Smooth muscle cell (in vitro differentiated cells): ENCODE measurements around the gene MIGA2. TPM values are rescaled to one million over a fixed set of nuclear protein-coding genes. Genes with fewer than 3 reads are reported as not detected.

ENCODE experiments used
- DNase-seq: peaks from one replicate; lab custom pipeline; 2025; ENCODE audit not compliant: unreplicated experiment; lab: John Stamatoyannopoulos, UW
- H2AFZ ChIP-seq: fragments of 200-600 bp; sonication (generic); 2 replicates; pipeline ENCODE4 v1.6.0; 2016; ENCODE audit warnings: antibody characterized with exemption, low read depth, mild to moderate bottlenecking
- H3F3A ChIP-seq: fragments of 200-600 bp; sonication (generic); 2 replicates; pipeline ENCODE4 v1.6.0; 2017; ENCODE audit warnings: antibody characterized with exemption, low read depth
- H3K27ac ChIP-seq: fragments of 200-600 bp; sonication (generic); 2 replicates; pipeline ENCODE4 v1.5.1; 2016; ENCODE audit warnings: low read depth, mild to moderate bottlenecking
- H3K27me3 ChIP-seq: fragments of 200-600 bp; sonication (generic); 2 replicates; pipeline ENCODE4 v1.6.1; 2016; ENCODE audit warnings: low read depth, mild to moderate bottlenecking
- H3K36me3 ChIP-seq: fragments of 200-600 bp; sonication (generic); 2 replicates; pipeline ENCODE4 v1.5.1; 2016; ENCODE audit warnings: low read depth
- H3K4me1 ChIP-seq: fragments of 200-600 bp; sonication (generic); 2 replicates; pipeline ENCODE4 v1.5.1; 2016; ENCODE audit warnings: low read depth
- H3K4me2 ChIP-seq: fragments of 200-600 bp; sonication (generic); 2 replicates; pipeline ENCODE4 v1.6.0; 2016; ENCODE audit warnings: mild to moderate bottlenecking
- H3K4me3 ChIP-seq: fragments of 200-600 bp; sonication (generic); 2 replicates; pipeline ENCODE4 v1.5.1; 2016; ENCODE audit warnings: mild to moderate bottlenecking
- H3K79me2 ChIP-seq: fragments of 200-600 bp; sonication (generic); 2 replicates; pipeline ENCODE4 v1.6.0; 2016; ENCODE audit warnings: low read depth, mild to moderate bottlenecking
- H3K9ac ChIP-seq: fragments of 200-600 bp; sonication (generic); 2 replicates; pipeline ENCODE4 v1.6.0; 2016; ENCODE audit warnings: low read depth
- H3K9me3 ChIP-seq: fragments of 200-600 bp; sonication (generic); replicated peaks from 2 replicates; pipeline ENCODE4 v1.5.1; 2016; ENCODE audit warnings: low read depth
- H4K20me1 ChIP-seq: fragments of 200-600 bp; sonication (generic); 2 replicates; pipeline ENCODE4 v1.6.0; 2016; ENCODE audit warnings: low read depth
- CTCF ChIP-seq: fragments of 200-600 bp; sonication (generic); IDR thresholded peaks from 2 replicates; pipeline ENCODE4 v1.5.1; 2017; ENCODE audit warnings: borderline replicate concordance, mild to moderate bottlenecking, antibody characterized with exemption; ENCODE audit not compliant: insufficient read depth, poor library complexity, severe bottlenecking
- WGBS: methylation state at CpG from one replicate; pipeline ENCODE4 v1.1.7; 2016; ENCODE audit warnings: low lambda C conversion rate; 5-methylcytosine and 5-hydroxymethylcytosine counted together
- polyA plus RNA-seq: library from polyadenylated mRNA; unstranded; fragments of >200 nt; fragmentation: Nextera tagmentation; extraction: Ambion mirVana; gene quantifications from 2 replicates; pipeline ENCODE4 v1.2.1, GENCODE V29; 2016
- total RNA-seq: library from RNA; depleted of rRNA; stranded (reverse); fragments of >200 nt; gene quantifications from 2 replicates; pipeline ENCODE4 v1.2.3, GENCODE V29; 2014

MIGA2 gene
- total and polyA plus RNA-seq, 2 experiments from 2014 or later, result 18.1 to 21.6 TPM

GRCh38 chr9:129076640-129077037 lies 40.2 kb downstream of the MIGA2 start:
- Histone ChIP-seq H3F3A (no peaks in the 10 kb centered on the region), H3K27me3 (no peaks in the 10 kb centered on the region), H3K79me2 (peaks cover under 1% of the 10 kb centered on the region), H3K9me3 (no peaks in the 10 kb centered on the region), H2AFZ (no peak overlapping the region), H3K4me2 (no peak overlapping the region), H3K27ac (no peak overlapping the region), H4K20me1 (no peaks in the 10 kb centered on the region), H3K9ac (no peak overlapping the region), H3K36me3 (no peaks in the 10 kb centered on the region), H3K4me3 (no peak overlapping the region), H3K4me1 (peaks cover 2% of the 10 kb centered on the region)
- WGBS, result 93% methylated on average over 11 of the region's 11 CpGs
- TF ChIP-seq CTCF, result no peak
- no peak for DNase-seq

- WGBS, result 94% methylated on average over 10 of the region's 10 CpGs
- Histone ChIP-seq H3K9me3 (no peaks in the 10 kb centered on the region), H3K27me3 (no peaks in the 10 kb centered on the region), H3F3A (no peaks in the 10 kb centered on the region), H2AFZ (no peak overlapping the region), H3K9ac (no peak overlapping the region), H3K4me3 (no peak overlapping the region), H3K79me2 (peaks cover 6% of the 10 kb centered on the region), H4K20me1 (no peaks in the 10 kb centered on the region), H3K36me3 (no peaks in the 10 kb centered on the region), H3K4me2 (no peak overlapping the region), H3K27ac (no peak overlapping the region), H3K4me1 (peaks cover 8% of the 10 kb centered on the region)
- DNase-seq, result no peak
- no peak for TF ChIP-seq CTCF
Observed at GRCh38 chr9:129077236-129077635, 40.8 kb downstream of the MIGA2 start.

GRCh38 chr9:129078691-129079503 lies 42.5 kb downstream of the MIGA2 start:
- no peak overlapping the region for H3K4me2 ChIP-seq
- H3K27me3 ChIP-seq, result no peaks in the 10 kb centered on the region
- no peaks in the 10 kb centered on the region for H3K9me3 ChIP-seq
- DNase-seq, result no peak
- H2AFZ ChIP-seq, result no peak overlapping the region
- peaks cover 9% of the 10 kb centered on the region for H3K4me1 ChIP-seq
- no peaks in the 10 kb centered on the region for H4K20me1 ChIP-seq
- H3K27ac ChIP-seq, result no peak overlapping the region
- no peaks in the 10 kb centered on the region for H3K36me3 ChIP-seq
- no peaks in the 10 kb centered on the region for H3F3A ChIP-seq
- H3K4me3 ChIP-seq, result no peak overlapping the region
- peaks cover 12% of the 10 kb centered on the region for H3K79me2 ChIP-seq
- no peak overlapping the region for H3K9ac ChIP-seq
- 89% methylated on average over 18 of the region's 18 CpGs for whole genome bisulfite sequencing
- TF ChIP-seq CTCF, result no peak

- peaks cover 12% of the 10 kb centered on the region for H3K79me2 ChIP-seq
- no peaks in the 10 kb centered on the region for H3K9me3 ChIP-seq
- H3K36me3 ChIP-seq, result no peaks in the 10 kb centered on the region
- no peak overlapping the region for H3K9ac ChIP-seq
- no peak overlapping the region for H2AFZ ChIP-seq
- no peak for DNase-seq
- H3K4me1 ChIP-seq, result peaks cover 9% of the 10 kb centered on the region
- TF ChIP-seq CTCF, result no peak
- no peaks in the 10 kb centered on the region for H3F3A ChIP-seq
- peak overlapping the region; percentile 86 for H3K4me3 ChIP-seq
- H3K4me2 ChIP-seq, result peak overlapping the region; percentile 91
- H3K27me3 ChIP-seq, result no peaks in the 10 kb centered on the region
- H4K20me1 ChIP-seq, result no peaks in the 10 kb centered on the region
- no peak overlapping the region for H3K27ac ChIP-seq
- 90% methylated on average over 13 of the region's 13 CpGs for WGBS
Observed at GRCh38 chr9:129079829-129080228, 43.4 kb downstream of the MIGA2 start.
